ENCODE results near the gene RAD51. TPM values are rescaled to one million over a fixed set of nuclear protein-coding genes. Genes with fewer than 3 reads are reported as not detected.

RAD51 gene
- 42.1 and 48.9 TPM in 2 replicates for total RNA-seq (2011; cell fraction: chromatin; rRNA removed; ENCODE audit: low replicate concordance)
- total RNA-seq (2011; cell fraction: nucleolus; rRNA removed): 41.2 and 42.0 TPM in 2 replicates
- 38.6 and 43.4 TPM in 2 replicates for total RNA-seq (2011; cell fraction: nucleoplasm; rRNA removed)
- 34.6 and 41.9 TPM in 2 replicates for total RNA-seq (2014; rRNA removed)
- 29.8 and 35.7 TPM in 2 replicates for total RNA-seq (2014; rRNA removed; fragmentation: Illumina TruSeq; extraction: Trizol)
- total RNA-seq (2015; rRNA removed; fragmentation: Illumina TruSeq; extraction: Trizol): 25.4 and 26.8 TPM in 2 replicates
- total RNA-seq (2021): 55.3 and 63.8 TPM in 2 replicates
- polyA plus RNA-seq (2011; rRNA removed): 40.7 and 49.7 TPM in 2 replicates
- polyA plus RNA-seq (2011; cell fraction: cytosol; rRNA removed): 42.9 and 45.9 TPM in 2 replicates
- polyA plus RNA-seq (2011; cell fraction: nucleus; rRNA removed): 33.2 and 40.6 TPM in 2 replicates
- 48.5 and 49.7 TPM in 2 replicates for polyA plus RNA-seq (2012)
- 48.5 and 52.3 TPM in 2 replicates for polyA plus RNA-seq (2014; fragmentation: Illumina TruSeq; extraction: Trizol)
- 10 to 100 TPM; 16.0 to 16.6 TPM for polyA plus RNA-seq (2014; fragmentation: Nextera tagmentation; extraction: Ambion mirVana)
- polyA plus RNA-seq (2014; rRNA removed): 44.8 and 46.7 TPM in 2 replicates
- polyA minus RNA-seq (2011; rRNA and poly(A)+ RNA removed): 42.0 and 48.3 TPM in 2 replicates
- polyA minus RNA-seq (2011; cell fraction: cytosol; rRNA and poly(A)+ RNA removed): 25.9 and 29.5 TPM in 2 replicates
- polyA minus RNA-seq (2011; cell fraction: nucleus; rRNA and poly(A)+ RNA removed): 14.4 and 23.3 TPM in 2 replicates
- percentile 81 among the genes with signal in this experiment for Bru-seq, nascent RNA
- BruChase-seq, experiment 1, labeled RNA remaining after a 2-hour chase: percentile 86 among the genes with signal in this experiment
- percentile 85 among the genes with signal in this experiment for BruChase-seq, experiment 2, labeled RNA remaining after a 6-hour chase
- long read RNA-seq, experiment 1, transcript RAD51-201 (10 exons, 2,449 nt): major isoform, 177 of 232 reads
- long read RNA-seq, experiment 1, transcript RAD51-203 (9 exons, 1,611 nt): minor isoform, 10 of 232 reads
- long read RNA-seq, experiment 1, partial matches to known transcripts: 8 of 232 reads
- long read RNA-seq, experiment 1, other reads (novel, unspliced or antisense): 36 of 232 reads
- long read RNA-seq, experiment 2, transcript RAD51-201 (10 exons, 2,449 nt): major isoform, 38 of 59 reads
- long read RNA-seq, experiment 2, partial matches to known transcripts: 10 of 59 reads
- long read RNA-seq, experiment 2, other reads (novel, unspliced or antisense): 11 of 59 reads
- long read RNA-seq, experiment 3, transcript RAD51-201 (10 exons, 2,449 nt): major isoform, 86 of 110 reads
- long read RNA-seq, experiment 3, partial matches to known transcripts: 1 of 110 reads
- long read RNA-seq, experiment 3, other reads (novel, unspliced or antisense): 19 of 110 reads

DNA sequence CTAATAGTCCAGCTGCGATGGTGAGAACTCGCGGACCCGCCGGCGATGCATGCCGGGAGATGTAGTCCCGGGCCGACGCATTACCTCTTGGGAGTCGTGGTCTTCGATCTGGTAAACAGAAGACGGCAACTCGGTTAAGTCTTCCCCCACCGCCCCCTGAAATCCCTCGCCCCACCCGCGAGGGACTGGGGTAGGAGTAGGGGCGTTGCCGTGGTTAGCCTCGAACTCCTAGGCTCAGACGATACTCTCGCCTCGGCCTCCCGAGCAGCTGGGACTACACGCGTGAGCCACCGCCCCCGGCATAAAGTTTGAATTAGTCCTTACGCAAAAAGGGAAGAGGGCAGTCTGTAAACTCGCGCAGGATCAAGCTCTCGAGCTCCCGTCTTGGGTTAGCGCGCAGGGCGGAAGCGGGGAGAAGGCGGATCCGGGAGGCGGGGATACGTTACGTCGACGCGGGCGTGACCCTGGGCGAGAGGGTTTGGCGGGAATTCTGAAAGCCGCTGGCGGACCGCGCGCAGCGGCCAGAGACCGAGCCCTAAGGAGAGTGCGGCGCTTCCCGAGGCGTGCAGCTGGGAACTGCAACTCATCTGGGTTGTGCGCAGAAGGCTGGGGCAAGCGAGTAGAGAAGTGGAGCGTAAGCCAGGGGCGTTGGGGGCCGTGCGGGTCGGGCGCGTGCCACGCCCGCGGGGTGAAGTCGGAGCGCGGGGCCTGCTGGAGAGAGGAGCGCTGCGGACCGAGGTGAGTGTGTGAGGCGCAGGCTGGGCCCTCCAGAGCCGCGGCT is at the start of gene RAD51:
Gene RAD51, plus strand, starts transcription at position 487 of the 781 bp plus-strand sequence. CDS start 3,585 bp downstream, outside the sequence.
- H3K27ac ChIP-seq (ENCODE audit: extremely low read depth, low read depth, low read length): peak within 1 kb of the TSS; percentile 90
- ChIA-PET CTCF (ENCODE audit: low intra/inter-chr PET ratio) (no interaction called here), POLR2A (interaction anchor here (0.6 to 2.8 kb wide), 23 partner anchors 8 to 537 kb away, joined by 3 to 13 read pairs (median 4); partner anchors contain the start of genes CCDC32, GCHFR and SPINT1)
- no peaks in the 10 kb centered on the region for H4K20me1 ChIP-seq (replicated peaks; ENCODE audit: control insufficient read depth, insufficient read depth, low read length)
- H3K9me3 ChIP-seq (replicated peaks; ENCODE audit: control insufficient read depth, insufficient read depth, low read depth, low read length): no peaks in the 10 kb centered on the region
- peak within 1 kb of the TSS; percentile 93 for H2AFZ ChIP-seq (ENCODE audit: low read depth, low read length)
- peak within 1 kb of the TSS; percentile 86 to 99 for H3K9ac ChIP-seq (ENCODE audit: insufficient read depth in 1 of 2, low read depth in 2 of 2, low read length in 2 of 2)
- in situ Hi-C loops (cut with MboI): no loop called here
- BruUV-seq (replicated peaks): TSS peak; percentile 75
- H3K27me3 ChIP-seq (ENCODE audit: control insufficient read depth in 2 of 2, insufficient read depth in 2 of 2, low read length in 2 of 2): no peaks in the 10 kb centered on the region
- FAIRE-seq: peak; percentile 83
- H3K79me2 ChIP-seq (ENCODE audit: control insufficient read depth, insufficient read depth, low read length): peaks cover 50% of the 10 kb centered on the region
- peak within 1 kb of the TSS; percentile 88 for H3K4me2 ChIP-seq (ENCODE audit: insufficient read depth, low read length)
- WGBS (ENCODE audit: insufficient coverage, low coverage, missing lambda C conversion rate): 1% methylated on average over 68 of the region's 81 CpGs
- H3K4me1 ChIP-seq (replicated peaks in 1 of 2; ENCODE audit: control insufficient read depth in 2 of 2, insufficient read depth in 2 of 2, low read length in 2 of 2): peaks cover 5 to 14% of the 10 kb centered on the region in 2 experiments; a peak in 4 of 5 replicates
- ATAC-seq: peak; percentile 94
- intact Hi-C loops (cut with micrococcal nuclease): loop anchor here (5.0 kb wide), 1 partner anchor 103 kb away; the partner anchor contains the start of gene KNL1
- peak; percentile 89 to 96 (median 91) for DNase-seq (ENCODE audit: extremely low read depth in 1 of 4, low spot score in 3 of 4)
- H3K36me3 ChIP-seq (ENCODE audit: control insufficient read depth, insufficient read depth, low read length): peaks cover 27% of the 10 kb centered on the region; the same call in 2 of the 3 replicates
- H3K4me3 ChIP-seq: peak within 1 kb of the TSS; percentile 54
- no peaks in the 10 kb centered on the region for H3K9me1 ChIP-seq (ENCODE audit: control insufficient read depth, insufficient read depth, low read length)
- TF ChIP-seq, protein P1, sequence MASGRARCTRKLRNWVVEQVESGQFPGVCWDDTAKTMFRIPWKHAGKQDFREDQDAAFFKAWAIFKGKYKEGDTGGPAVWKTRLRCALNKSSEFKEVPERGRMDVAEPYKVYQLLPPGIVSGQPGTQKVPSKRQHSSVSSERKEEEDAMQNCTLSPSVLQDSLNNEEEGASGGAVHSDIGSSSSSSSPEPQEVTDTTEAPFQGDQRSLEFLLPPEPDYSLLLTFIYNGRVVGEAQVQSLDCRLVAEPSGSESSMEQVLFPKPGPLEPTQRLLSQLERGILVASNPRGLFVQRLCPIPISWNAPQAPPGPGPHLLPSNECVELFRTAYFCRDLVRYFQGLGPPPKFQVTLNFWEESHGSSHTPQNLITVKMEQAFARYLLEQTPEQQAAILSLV (tag; IDR thresholded peaks at IDR 0.05): no peak
- TF ChIP-seq FOXP1 (CRISPR knock-in tag; IDR thresholded peaks at IDR 0.05) (no peak), HOXB6 (CRISPR knock-in tag; IDR thresholded peaks at IDR 0.05; ENCODE audit: borderline replicate concordance) (no peak), KLF16 (IDR thresholded peaks at IDR 0.05) (no peak), TCF7L2 (IDR thresholded peaks at IDR 0.05; ENCODE audit: low read depth, low read length) (no peak), RB1 (IDR thresholded peaks at IDR 0.05; ENCODE audit: low read depth) (no peak; the same call in 1 of the 2 replicates), HMGN3 (IDR thresholded peaks at IDR 0.05; ENCODE audit: borderline replicate concordance, extremely low read depth, insufficient read length, low read depth, low read length) (peak; percentile 52), MCM3 (IDR thresholded peaks at IDR 0.05) (no peak), NR3C1 (CRISPR knock-in tag; IDR thresholded peaks at IDR 0.05) (no peak)
- TF ChIP-seq, protein P2, sequence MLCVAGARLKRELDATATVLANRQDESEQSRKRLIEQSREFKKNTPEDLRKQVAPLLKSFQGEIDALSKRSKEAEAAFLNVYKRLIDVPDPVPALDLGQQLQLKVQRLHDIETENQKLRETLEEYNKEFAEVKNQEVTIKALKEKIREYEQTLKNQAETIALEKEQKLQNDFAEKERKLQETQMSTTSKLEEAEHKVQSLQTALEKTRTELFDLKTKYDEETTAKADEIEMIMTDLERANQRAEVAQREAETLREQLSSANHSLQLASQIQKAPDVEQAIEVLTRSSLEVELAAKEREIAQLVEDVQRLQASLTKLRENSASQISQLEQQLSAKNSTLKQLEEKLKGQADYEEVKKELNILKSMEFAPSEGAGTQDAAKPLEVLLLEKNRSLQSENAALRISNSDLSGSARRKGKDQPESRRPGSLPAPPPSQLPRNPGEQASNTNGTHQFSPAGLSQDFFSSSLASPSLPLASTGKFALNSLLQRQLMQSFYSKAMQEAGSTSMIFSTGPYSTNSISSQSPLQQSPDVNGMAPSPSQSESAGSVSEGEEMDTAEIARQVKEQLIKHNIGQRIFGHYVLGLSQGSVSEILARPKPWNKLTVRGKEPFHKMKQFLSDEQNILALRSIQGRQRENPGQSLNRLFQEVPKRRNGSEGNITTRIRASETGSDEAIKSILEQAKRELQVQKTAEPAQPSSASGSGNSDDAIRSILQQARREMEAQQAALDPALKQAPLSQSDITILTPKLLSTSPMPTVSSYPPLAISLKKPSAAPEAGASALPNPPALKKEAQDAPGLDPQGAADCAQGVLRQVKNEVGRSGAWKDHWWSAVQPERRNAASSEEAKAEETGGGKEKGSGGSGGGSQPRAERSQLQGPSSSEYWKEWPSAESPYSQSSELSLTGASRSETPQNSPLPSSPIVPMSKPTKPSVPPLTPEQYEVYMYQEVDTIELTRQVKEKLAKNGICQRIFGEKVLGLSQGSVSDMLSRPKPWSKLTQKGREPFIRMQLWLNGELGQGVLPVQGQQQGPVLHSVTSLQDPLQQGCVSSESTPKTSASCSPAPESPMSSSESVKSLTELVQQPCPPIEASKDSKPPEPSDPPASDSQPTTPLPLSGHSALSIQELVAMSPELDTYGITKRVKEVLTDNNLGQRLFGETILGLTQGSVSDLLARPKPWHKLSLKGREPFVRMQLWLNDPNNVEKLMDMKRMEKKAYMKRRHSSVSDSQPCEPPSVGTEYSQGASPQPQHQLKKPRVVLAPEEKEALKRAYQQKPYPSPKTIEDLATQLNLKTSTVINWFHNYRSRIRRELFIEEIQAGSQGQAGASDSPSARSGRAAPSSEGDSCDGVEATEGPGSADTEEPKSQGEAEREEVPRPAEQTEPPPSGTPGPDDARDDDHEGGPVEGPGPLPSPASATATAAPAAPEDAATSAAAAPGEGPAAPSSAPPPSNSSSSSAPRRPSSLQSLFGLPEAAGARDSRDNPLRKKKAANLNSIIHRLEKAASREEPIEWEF (CRISPR knock-in tag; IDR thresholded peaks at IDR 0.05): no peak
